H1 (cell line): ENCODE measurements around the gene DYNLT2B.

Experiments used
- CHD7 ChIP-seq: fragments of 300-600 bp; sonication (generic); IDR thresholded peaks from 2 replicates; pipeline ENCODE4 v1.7.1; 2012; ENCODE audit warnings: low read length, moderate library complexity, mild to moderate bottlenecking, inconsistent platforms; ENCODE audit not compliant: insufficient replicate concordance
- CTCF ChIP-seq, 3 experiments: IDR thresholded peaks; 1 replicate in 2 of 3; 2 replicates in 1 of 3; pipeline versions ENCODE4 v1.5.1 to v1.6.1; 2011; ENCODE audit warnings: low read length in 3 of 3, mild to moderate bottlenecking in 3 of 3, inconsistent platforms in 2 of 3, low read depth in 1 of 3, moderate library complexity in 1 of 3; ENCODE audit not compliant: insufficient read depth in 1 of 3; ENCODE audit errors: control extremely low read depth in 1 of 3
- GTF2F1 ChIP-seq: IDR thresholded peaks from 2 replicates; pipeline ENCODE4 v1.6.1; 2012; ENCODE audit warnings: low read depth, low read length, improper control_type of control experiment, borderline replicate concordance
- POLR2A ChIP-seq, 2 experiments: IDR thresholded peaks; 1 replicate in 1 of 2; 2 replicates in 1 of 2; pipeline ENCODE4 v1.6.1; 2011; ENCODE audit warnings: low read depth in 2 of 2, low read length in 2 of 2, mild to moderate bottlenecking in 2 of 2; ENCODE audit errors: control extremely low read depth in 1 of 2
- POLR2AphosphoS5 ChIP-seq: IDR thresholded peaks from 2 replicates; pipeline ENCODE4 v1.6.1; 2011; ENCODE audit warnings: low read depth, low read length
- RAD21 ChIP-seq, 2 experiments: IDR thresholded peaks in 1 of 2; conservative IDR thresholded peaks in 1 of 2; 2 replicates each; pipeline ENCODE4 v1.6.1; 2011; ENCODE audit warnings: low read depth in 2 of 2, low read length in 2 of 2, improper control_type of control experiment in 1 of 2, inconsistent platforms in 1 of 2, mild to moderate bottlenecking in 1 of 2, moderate library complexity in 1 of 2
- TAF1 ChIP-seq: IDR thresholded peaks from 2 replicates; pipeline ENCODE4 v1.6.1; 2011; ENCODE audit warnings: mild to moderate bottlenecking, low read depth, low read length

DNA sequence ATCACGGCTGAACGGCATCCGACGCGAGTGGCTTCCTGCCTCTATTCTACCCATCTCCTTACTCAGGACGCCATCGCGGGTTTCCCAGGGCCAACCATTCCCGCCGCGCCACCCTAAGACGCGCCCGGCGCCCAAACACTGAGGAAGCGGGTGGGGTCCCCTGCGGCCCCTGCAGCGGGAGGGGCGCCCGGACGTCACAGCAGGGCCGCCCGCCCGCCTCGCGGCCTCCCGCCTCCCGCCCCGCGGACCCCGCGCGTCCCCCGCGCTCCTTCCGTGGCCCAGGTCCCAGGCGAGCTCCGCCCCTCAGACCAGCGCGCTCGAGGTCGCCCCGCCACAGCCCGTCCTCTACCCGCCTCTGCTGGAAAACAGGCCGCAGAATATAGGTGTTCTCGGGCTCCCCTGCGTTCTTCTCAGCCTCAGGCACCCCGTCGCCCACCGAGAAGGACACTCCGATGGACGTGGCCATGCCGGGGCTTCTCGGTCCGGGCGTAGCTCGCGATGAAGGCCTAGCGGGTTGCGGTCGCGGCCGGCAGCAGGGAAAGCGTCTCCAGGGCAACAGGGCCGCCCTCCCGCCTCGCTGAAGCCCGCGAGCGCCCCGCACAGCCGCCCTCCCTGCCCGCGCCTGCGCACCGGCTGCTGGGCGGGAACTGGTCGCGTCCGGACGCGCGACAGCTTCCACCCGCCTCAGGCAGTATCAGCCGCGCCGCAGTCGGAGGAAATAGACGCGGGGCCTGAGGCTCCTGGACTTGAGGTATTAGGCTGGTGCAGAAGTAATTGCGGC is at the start of gene DYNLT2B:
- no peak for TF ChIP-seq CTCF (IDR thresholded peaks at IDR 0.05; ENCODE audit: control extremely low read depth in 1 of 3, insufficient read depth in 1 of 3, low read depth in 1 of 3, low read length in 3 of 3)
- no peak for TF ChIP-seq GTF2F1
- peak in 1 of 2 experiments; percentile 58; a peak in 1 of 3 replicates for TF ChIP-seq POLR2A (IDR thresholded peaks at IDR 0.05; ENCODE audit: control extremely low read depth in 1 of 2, low read depth in 2 of 2, low read length in 2 of 2)
- peak; percentile 90 for TF ChIP-seq TAF1
- TF ChIP-seq RAD21 (IDR thresholded peaks at IDR 0.05 in 1 of 2, conservative IDR thresholded peaks at IDR 0.05 in 1 of 2; ENCODE audit: low read depth in 2 of 2, low read length in 2 of 2): 0 out of 4 replicates have a peak, but pooled peaks of 1 of the 2 experiments have one; percentile 11
- no peak for TF ChIP-seq CHD7
- TF ChIP-seq POLR2AphosphoS5: peak; percentile 40; the same call in 1 of the 2 replicates
